ENCODE data around the gene LRCH4. TPM values are rescaled to one million over a fixed set of nuclear protein-coding genes. Genes with fewer than 3 reads are reported as not detected.
"Not testable (repeated sequence)": the region's sequence is repeated elsewhere in the genome, so short reads cannot be mapped to it uniquely, and the experiment has no call there.

The LRCH4 gene
- total RNA-seq, 1 experiment from 2014 or later: 29.0 TPM

DNA sequence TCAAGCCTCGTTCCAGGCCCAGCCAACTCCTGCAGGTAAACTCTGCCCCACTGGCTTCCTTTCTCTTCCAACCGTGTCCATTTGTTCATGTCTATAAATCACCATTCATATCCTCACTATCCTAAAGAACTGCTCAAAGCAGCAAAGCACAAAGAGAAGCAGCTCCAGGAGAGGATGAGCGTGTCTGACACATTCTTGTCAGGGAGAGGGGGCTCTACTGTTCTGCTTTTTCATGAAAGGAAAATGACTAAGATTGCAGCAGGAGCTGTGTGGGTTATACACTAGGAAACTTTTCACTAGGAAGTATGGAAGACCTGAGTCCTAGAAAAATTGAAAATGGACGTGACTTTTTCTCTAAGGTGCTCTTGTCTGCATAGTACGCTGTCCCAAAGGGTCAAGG is 30.2 kb downstream of the LRCH4 start:
- no peak for DNase-seq
- Mint-ChIP-seq H3K36me3 (ENCODE audit: insufficient read depth, unreplicated experiment) (peaks cover 44% of the 10 kb centered on the region), H3K9me3 (ENCODE audit: low read depth, unreplicated experiment) (no peaks in the 10 kb centered on the region), H3K27me3 (ENCODE audit: unreplicated experiment) (no peaks in the 10 kb centered on the region), H3K4me1 (ENCODE audit: low read depth, unreplicated experiment) (no peaks in the 10 kb centered on the region), H3K27ac (ENCODE audit: unreplicated experiment) (no peak overlapping the region), H3K4me3 (ENCODE audit: low read depth, unreplicated experiment) (no peak overlapping the region)
- CTCF ChIA-PET: interaction anchor here (0.7 kb wide), 1 partner anchor 77 kb away, joined by 3 read pairs; no protein-coding TSS in a partner anchor
- TF ChIP-seq, protein P1, sequence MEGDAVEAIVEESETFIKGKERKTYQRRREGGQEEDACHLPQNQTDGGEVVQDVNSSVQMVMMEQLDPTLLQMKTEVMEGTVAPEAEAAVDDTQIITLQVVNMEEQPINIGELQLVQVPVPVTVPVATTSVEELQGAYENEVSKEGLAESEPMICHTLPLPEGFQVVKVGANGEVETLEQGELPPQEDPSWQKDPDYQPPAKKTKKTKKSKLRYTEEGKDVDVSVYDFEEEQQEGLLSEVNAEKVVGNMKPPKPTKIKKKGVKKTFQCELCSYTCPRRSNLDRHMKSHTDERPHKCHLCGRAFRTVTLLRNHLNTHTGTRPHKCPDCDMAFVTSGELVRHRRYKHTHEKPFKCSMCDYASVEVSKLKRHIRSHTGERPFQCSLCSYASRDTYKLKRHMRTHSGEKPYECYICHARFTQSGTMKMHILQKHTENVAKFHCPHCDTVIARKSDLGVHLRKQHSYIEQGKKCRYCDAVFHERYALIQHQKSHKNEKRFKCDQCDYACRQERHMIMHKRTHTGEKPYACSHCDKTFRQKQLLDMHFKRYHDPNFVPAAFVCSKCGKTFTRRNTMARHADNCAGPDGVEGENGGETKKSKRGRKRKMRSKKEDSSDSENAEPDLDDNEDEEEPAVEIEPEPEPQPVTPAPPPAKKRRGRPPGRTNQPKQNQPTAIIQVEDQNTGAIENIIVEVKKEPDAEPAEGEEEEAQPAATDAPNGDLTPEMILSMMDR (IDR thresholded peaks at IDR 0.05; ENCODE audit: unreplicated experiment): no peak
- BruUV-seq (replicated peaks): no TSS peak
- intact Hi-C loops (cut with micrococcal nuclease; ENCODE audit: unreplicated experiment): no loop called here

DNA sequence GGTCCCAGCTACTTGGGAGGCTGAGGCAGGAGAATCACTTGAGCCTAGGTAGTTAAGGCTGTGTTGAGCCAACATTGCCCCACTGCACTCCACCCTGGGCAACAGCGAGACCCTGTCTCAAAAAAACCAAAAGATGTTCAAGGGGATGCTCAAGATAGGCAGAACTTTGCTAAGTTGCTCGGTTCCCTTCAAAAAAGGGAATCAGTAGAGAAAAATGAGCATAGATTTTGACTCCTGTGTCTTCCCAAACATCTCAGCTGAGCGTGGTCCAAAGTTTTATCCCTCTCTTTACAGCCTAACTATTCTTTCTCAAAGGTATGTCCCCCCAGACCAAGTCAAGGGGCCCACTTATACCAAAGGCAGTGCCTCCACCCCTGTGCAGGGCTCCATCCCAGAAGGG is 32.9 kb downstream of the LRCH4 start:
- no peak for DNase-seq
- Mint-ChIP-seq H3K4me1 (ENCODE audit: low read depth, unreplicated experiment) (peaks cover 9% of the 10 kb centered on the region), H3K27me3 (ENCODE audit: unreplicated experiment) (no peaks in the 10 kb centered on the region), H3K36me3 (ENCODE audit: insufficient read depth, unreplicated experiment) (peaks cover 49% of the 10 kb centered on the region), H3K27ac (ENCODE audit: unreplicated experiment) (no peak overlapping the region), H3K9me3 (ENCODE audit: low read depth, unreplicated experiment) (no peaks in the 10 kb centered on the region), H3K4me3 (ENCODE audit: low read depth, unreplicated experiment) (no peak overlapping the region)
- BruUV-seq (replicated peaks): no TSS peak
- CTCF ChIA-PET: no interaction called here
- TF ChIP-seq, protein P1 (IDR thresholded peaks at IDR 0.05; ENCODE audit: unreplicated experiment): no peak
- intact Hi-C loops (cut with micrococcal nuclease; ENCODE audit: unreplicated experiment): no loop called here

DNA sequence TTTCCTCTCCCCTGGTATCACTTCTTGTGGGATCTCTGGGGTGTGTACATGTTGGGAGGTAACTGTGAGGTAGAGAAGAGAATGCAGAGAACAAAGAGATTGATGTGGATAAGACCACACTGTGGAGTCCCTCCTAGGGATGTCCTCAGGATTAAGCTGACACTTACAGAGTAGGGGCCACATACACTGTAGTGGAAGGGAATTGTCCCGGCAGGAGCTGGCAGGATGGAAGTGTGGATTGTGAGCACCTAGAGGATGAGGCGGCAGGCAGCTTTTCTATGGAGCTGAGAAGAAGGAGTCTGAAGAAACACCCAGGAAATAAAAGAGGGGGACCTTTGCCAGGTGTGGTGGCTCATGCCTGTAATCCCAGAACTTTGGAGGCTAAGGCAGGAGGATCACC is 33.4 kb downstream of the LRCH4 start:
- CTCF ChIA-PET: no interaction called here
- H3K27me3 Mint-ChIP-seq (ENCODE audit: unreplicated experiment): no peaks in the 10 kb centered on the region
- BruUV-seq (replicated peaks): no TSS peak
- no peak for DNase-seq
- peaks cover 48% of the 10 kb centered on the region for H3K36me3 Mint-ChIP-seq (ENCODE audit: insufficient read depth, unreplicated experiment)
- intact Hi-C loops (cut with micrococcal nuclease; ENCODE audit: unreplicated experiment): no loop called here
- no peaks in the 10 kb centered on the region for H3K9me3 Mint-ChIP-seq (ENCODE audit: low read depth, unreplicated experiment)
- TF ChIP-seq, protein P1 (IDR thresholded peaks at IDR 0.05; ENCODE audit: unreplicated experiment): no peak
- H3K27ac Mint-ChIP-seq (ENCODE audit: unreplicated experiment): no peak overlapping the region
- H3K4me3 Mint-ChIP-seq (ENCODE audit: low read depth, unreplicated experiment): no peak overlapping the region
- H3K4me1 Mint-ChIP-seq (ENCODE audit: low read depth, unreplicated experiment): peaks cover 14% of the 10 kb centered on the region

DNA sequence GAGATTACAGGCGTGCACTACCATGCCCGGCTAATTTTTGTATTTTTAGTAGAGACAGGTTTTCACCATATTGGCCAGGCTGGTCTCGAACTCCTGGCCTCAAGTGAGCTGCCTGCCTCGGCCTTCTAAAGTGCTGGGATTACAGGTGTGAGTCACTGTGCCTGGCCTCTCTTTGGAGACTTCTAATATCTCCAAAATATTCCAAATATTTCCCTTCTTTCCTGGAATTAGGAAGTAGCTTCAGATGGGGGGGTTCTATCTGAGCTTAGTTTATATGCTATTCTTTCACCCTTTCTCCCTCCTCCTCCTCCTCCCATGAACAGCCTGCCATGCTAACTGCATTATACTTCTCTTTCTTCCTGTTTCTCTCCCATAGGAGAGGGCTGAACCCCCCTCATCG is 37.5 kb downstream of the LRCH4 start:
- H3K9me3 Mint-ChIP-seq (ENCODE audit: low read depth, unreplicated experiment); H3K4me3 Mint-ChIP-seq (ENCODE audit: low read depth, unreplicated experiment); DNase-seq; CTCF ChIA-PET; BruUV-seq (replicated peaks); H3K27me3 Mint-ChIP-seq (ENCODE audit: unreplicated experiment): not testable (repeated sequence)
- Mint-ChIP-seq H3K4me1 (ENCODE audit: low read depth, unreplicated experiment) (peaks cover 55% of the 10 kb centered on the region), H3K36me3 (ENCODE audit: insufficient read depth, unreplicated experiment) (peaks cover 24% of the 10 kb centered on the region), H3K27ac (ENCODE audit: unreplicated experiment) (peak overlapping the region; percentile 99)
- intact Hi-C loops (cut with micrococcal nuclease; ENCODE audit: unreplicated experiment): loop anchor here (5.0 kb wide), 1 partner anchor 71 kb away; the partner anchor contains the start of gene TSC22D4

DNA sequence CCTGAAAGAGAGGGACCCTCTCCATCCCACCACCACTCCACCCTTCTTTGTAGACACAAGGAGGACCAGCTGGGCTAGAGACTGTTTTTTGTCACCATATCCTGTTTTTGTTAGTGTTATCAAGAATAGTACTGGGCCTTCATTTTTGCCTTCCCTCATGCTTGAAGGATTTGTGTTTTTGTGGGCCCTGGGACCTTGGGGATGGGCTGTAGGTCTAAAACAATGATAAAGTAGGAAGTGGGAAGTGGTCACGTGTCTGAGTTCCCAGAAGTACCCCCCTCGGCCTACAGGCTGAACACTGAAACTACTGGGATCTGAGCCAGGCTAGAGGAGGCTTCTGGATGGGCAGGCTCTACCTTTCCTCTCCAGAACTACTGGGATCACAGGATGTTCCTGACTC is 38.1 kb downstream of the LRCH4 start:
- no peaks in the 10 kb centered on the region for H3K27me3 Mint-ChIP-seq (ENCODE audit: unreplicated experiment)
- BruUV-seq (replicated peaks): no TSS peak
- peaks cover 25% of the 10 kb centered on the region for H3K36me3 Mint-ChIP-seq (ENCODE audit: insufficient read depth, unreplicated experiment)
- CTCF ChIA-PET: no interaction called here
- H3K4me1 Mint-ChIP-seq (ENCODE audit: low read depth, unreplicated experiment): peaks cover 60% of the 10 kb centered on the region
- intact Hi-C loops (cut with micrococcal nuclease; ENCODE audit: unreplicated experiment): loop anchor here (5.0 kb wide), 1 partner anchor 71 kb away; the partner anchor contains the start of gene TSC22D4
- H3K4me3 Mint-ChIP-seq (ENCODE audit: low read depth, unreplicated experiment): no peak overlapping the region
- no peaks in the 10 kb centered on the region for H3K9me3 Mint-ChIP-seq (ENCODE audit: low read depth, unreplicated experiment)
- TF ChIP-seq, protein P1 (IDR thresholded peaks at IDR 0.05; ENCODE audit: unreplicated experiment): no peak
- DNase-seq: no peak
- peak overlapping the region; percentile 99 for H3K27ac Mint-ChIP-seq (ENCODE audit: unreplicated experiment)
